ENCODE measurements around the gene CHCHD3.
A peak's percentile ranks its signal among the peaks of the same experiment; 100 is the strongest.

Gene CHCHD3

DNA sequence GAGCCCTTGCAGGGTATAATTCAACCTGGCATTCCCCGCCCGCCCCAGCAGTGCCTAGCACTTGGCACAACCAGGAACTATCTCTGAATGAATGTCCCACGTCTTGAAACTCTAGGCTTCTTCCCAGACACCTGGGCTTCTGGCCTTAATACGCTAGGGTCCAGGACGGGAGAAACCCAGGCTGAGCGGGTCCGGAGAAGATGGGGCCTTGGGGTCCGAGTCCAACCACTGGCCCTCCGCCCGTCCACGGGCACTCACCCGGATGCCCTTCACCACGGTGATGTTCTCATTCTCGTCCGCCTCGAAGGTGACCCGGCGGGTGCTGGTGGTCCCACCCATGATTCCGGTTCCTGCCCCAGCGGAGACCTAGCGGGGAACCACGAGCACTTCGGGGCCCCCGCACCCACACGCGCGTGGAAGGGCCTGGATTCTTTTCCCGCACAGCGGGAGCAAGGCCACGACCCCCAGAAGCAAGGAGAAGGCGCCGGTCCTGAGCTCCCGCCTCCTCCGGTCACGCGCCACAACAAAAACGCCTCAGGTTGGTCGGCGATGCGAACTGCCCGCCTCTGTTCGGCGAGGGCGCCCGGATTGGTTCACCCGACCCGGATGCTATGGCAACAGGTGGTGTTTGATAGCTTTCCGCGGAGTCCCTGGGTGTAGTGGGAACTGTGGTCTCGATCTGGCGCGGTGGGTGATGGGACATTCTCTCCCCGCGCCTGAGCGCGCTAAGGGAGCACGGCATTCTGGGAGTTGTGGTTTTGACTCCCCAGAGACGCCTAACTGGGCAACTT, at the start of gene CHCHD3:
Gene CHCHD3 (minus strand): TSS at position 492 of the 791 bp plus-strand sequence. CDS start 153 bp downstream, at position 339.
- DNase-seq (ENCODE audit: low spot score), result peak; percentile 97

DNA sequence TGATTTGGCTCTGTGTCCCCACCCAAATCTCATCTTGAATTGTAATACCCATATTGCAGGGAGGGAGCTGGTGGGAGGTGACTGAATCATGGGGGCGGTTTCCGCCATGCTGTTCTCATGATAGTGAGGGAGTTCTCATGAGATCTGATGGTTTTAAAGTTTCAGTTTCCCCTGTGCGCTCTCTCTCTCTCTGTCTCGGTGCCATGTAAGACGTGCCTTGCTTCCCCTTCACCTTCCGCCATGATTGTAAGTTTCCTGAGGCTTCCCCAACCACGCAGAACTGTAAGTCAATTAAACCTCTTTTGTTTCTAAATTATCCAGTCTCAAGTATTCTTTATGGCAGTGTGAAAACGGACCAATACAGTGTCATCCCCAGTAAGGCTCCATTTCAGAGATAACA, 48.3 kb upstream of the CHCHD3 start:
- no peak for DNase-seq (ENCODE audit: low spot score)

DNA sequence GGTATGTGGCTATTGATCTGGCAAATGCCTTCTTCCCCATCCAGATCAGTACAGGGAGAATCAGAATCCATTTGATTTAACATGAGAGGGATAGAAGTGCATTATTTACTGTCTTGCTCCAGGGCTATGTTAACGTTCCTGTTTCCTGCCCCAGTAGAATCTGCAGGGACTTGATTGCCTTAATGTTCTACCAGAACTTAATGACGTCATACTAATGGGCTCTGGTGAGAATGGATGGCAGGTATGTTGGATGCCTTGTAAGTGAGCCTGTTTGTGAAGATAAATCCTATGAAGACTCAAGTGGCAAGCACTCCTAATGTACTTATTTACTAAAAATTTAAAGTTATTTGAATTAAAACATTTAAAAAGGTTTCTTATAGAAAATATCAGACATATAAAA, 44.5 kb upstream of the CHCHD3 start:
- no peak for DNase-seq (ENCODE audit: low spot score)

DNA sequence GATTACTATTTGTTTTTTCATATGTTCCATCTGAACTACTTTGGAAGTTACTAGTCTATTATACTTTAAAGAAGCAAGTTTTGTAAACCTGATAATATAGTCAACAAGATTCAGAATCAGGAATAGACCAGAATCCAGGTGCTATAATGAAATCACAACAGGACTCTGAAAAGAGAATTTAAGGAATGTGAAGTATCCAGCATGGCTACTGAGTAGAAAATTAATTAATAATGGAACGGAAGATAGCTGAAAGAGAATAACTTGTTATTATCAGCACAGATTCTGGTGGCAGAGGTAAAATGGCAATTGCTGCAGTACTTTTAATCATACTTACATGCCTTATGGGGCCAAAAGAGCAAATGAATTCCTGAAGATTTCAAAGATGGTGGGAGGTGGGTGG, 43.1 kb upstream of the CHCHD3 start:
- DNase-seq (ENCODE audit: low spot score), result no peak

DNA sequence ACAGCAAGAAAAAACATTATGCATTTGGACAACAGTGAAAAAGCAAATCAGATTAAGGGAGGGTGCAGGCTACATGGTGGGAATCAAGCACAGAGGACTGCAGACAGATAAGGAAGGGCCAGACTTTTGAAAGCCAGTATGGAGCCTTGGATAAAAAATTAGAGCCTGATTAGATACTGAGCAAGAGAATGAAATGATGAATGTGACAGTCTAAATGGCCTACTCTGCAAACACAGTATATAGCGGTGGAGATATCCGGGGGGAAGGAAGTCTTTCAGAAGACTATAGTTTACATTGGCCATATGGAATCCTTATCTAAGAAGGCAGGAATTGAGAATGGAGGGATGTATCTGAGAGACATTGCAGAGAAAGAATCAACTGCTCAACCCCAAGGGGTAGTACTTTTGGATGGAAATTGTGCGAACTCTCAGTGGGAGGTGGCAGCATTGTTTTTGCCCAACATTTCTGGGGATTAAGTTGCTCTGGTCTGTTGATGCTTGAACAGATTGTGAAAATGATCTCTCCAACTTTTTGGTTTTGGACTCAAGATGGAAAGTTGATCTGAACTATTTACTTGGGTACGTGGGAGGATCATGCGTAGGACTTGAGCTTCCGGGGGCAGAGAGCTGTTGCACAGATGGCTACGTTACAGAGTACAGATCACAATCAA, 39.4 kb upstream of the CHCHD3 start:
- no peak for DNase-seq (ENCODE audit: low spot score)

DNA sequence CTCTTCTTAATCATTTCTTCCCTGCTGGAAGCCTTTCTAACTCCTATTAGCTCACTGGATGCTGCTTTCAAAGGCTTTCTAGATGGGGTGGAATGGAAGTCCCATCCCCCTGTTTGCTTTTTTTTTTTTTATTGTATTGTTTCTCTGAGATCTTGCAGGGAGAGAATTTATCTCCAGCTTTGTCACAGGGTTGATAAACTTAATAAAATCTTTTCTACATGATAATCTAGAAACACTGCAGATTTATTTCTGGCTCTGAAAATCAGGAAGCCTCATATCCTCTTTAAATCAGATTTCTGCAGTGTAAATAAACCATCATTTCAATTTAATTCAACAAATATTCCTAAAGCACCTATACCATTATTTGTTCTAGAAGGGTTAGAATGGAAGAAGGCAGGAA, 37.2 kb upstream of the CHCHD3 start:
- no peak for DNase-seq (ENCODE audit: low spot score)

DNA sequence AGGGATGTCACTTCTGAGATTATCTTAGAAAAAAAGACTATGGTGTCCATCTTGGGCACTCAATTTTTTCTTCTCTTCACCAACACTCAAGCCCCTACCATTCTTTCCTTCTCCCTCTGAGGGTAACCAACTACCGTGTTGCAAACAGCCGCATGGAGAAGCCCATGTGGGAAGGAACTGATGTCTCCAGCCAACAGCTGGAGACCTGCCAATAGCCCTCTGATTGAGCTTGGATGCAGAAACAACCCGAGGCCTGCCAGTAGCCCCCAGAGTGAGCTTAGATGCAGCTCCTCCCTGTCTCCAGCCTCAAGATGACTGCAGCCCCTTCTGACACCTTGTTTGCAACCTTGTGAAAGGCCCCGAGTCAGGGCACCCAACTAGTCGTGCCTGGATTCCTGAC, 36.4 kb upstream of the CHCHD3 start:
- DNase-seq (ENCODE audit: low spot score), result no peak

DNA sequence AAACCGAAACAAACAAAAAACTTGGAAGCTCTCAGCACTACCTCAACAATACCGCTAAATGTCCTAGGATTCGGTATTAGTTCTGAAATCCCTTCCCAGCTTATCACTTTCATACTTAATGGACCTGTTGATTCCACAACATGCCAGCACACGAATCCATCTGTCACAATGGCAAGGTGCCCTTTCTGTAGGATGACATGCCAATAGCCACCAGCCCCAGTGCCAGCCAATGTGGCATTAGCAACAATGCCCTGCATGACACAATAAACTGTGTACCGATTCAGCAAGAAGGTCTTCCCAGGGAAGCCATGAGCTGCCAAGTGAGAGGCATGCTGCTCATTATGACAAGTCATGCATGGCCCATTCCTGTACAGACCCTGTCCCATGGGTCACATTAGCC, 35.6 kb upstream of the CHCHD3 start:
- no peak for DNase-seq (ENCODE audit: low spot score)

DNA sequence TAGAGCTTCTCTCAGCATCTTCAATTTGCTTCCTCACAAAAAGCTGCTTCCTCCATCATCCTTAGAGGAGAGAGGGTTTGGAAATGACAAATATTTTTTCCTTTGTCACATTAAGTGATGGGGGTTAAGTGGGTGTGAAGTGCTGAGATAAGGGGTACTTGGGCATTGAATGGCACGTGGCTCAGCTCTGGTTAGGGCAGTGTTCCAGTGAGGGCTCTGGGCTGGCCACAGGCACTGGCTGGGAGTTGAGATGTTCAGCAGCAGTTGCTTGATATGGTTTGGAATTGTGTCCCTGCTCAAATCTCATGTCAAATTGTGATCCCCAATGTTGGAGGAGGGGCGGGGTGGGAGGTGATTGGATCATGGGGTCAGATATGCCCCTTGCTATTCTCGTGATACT, 33.7 kb upstream of the CHCHD3 start:
- DNase-seq (ENCODE audit: low spot score), result no peak

DNA sequence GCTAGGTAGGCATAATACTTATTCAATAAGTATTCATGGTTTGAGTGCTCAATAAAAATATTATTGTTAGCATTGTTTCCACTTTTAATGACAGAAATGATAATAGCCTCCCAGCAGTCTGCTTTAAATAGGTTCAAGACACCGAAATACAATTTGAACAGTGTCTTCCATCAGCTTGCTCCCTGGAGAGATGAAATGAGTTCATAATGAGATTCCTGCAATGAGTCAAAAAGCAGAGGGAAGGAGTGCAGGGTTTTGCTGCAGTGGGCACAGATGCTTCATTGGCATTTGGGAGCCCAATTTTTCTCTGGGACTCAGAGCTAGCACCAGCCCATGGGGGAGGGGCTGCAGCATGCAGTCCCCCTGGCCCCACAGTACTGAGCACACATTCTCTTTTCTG, 32.6 kb upstream of the CHCHD3 start:
- no peak for DNase-seq (ENCODE audit: low spot score)

DNA sequence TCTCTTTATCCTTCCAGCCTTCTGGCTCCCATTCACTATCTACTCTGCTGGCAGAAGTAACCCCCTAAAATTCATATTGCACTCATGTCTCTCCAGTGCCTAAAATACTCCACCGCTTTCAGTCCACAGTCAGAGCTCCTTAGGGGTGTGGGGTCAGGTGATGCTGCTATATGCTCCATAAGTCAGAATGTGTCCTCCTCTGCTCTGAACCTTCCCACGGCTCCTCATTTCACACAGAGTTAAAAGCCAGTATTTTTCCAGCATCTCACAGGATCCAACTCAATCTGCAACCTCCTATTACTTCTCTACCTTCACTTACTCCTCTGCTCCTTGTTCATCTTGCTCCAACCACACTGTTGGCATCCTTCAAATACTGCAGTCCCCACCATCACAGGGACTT, 31.1 kb upstream of the CHCHD3 start:
- no peak for DNase-seq (ENCODE audit: low spot score)

DNA sequence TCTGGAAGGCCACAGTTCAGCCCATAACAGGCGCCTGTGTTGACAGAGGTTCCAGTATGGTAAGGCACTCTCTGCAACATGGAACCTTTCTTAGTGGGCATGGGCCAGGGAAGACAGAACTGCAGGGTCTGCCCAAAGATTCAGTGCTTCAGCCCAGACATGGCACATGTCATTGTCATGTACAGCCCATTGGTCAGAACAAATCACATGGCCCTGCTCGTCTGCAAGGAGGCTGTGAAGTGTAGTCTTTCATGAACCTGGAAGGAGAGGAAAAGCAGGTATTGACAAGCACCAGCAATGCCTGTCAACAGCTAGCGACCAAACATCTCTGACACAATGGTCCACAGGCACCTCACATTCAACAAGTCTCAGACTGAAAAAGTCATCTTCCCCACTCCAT, 30.4 kb upstream of the CHCHD3 start:
- DNase-seq (ENCODE audit: low spot score), result no peak

DNA sequence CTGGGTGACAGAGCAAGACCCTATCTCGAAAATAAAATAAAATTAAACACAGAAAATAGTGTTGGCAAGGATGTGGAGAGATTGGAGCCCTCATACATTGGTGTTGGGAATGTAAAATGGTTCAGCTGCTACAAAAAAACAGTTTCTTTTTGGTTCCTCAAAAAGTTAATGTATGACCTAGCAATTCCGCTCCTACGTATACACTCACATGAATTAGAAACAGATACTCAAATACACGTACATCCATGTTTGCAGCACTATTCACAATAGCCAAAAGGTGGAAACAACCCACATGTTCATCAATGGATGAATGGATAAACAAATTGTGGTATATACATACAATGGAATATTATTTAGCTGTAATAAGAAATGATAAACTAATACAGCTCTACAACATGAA, 28.4 kb upstream of the CHCHD3 start:
- DNase-seq (ENCODE audit: low spot score), result no peak

DNA sequence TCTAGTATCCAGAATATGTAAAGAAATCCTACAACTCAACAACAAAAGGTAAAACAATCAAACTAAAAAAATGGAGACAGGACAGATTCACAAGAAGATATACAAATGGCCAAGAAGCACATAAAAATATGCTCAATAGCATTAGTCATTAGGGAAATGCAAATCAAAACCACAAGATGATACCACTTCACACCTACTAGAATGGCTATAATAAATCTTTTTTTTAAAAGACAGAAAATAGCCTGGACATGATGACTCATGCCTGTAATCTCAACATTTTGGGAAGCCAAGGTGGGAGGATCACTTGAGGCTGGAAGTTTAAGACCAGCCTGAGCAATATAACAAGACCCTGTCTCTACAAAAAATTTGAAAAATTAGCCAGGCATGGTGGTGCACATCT, 27.9 kb upstream of the CHCHD3 start:
- no peak for DNase-seq (ENCODE audit: low spot score)

DNA sequence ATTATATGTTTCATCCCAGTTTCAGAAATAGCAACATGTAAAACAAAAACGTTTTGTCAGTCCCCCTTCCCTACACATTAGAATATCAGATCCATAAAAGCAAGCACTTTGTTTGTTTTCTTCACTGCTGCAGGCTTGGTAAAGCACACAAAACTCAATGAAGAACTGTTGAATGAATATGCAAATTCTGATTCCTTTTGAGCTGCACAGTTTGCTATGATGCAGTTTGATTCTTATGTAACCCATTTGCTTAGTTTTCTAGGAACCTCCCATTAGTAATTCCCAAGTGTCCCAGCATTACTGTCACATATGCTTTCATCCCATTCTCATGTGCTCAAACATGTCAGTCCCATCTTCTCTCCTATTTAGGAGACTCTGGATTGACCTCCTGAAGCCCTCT, 26.1 kb upstream of the CHCHD3 start:
- no peak for DNase-seq (ENCODE audit: low spot score)

DNA sequence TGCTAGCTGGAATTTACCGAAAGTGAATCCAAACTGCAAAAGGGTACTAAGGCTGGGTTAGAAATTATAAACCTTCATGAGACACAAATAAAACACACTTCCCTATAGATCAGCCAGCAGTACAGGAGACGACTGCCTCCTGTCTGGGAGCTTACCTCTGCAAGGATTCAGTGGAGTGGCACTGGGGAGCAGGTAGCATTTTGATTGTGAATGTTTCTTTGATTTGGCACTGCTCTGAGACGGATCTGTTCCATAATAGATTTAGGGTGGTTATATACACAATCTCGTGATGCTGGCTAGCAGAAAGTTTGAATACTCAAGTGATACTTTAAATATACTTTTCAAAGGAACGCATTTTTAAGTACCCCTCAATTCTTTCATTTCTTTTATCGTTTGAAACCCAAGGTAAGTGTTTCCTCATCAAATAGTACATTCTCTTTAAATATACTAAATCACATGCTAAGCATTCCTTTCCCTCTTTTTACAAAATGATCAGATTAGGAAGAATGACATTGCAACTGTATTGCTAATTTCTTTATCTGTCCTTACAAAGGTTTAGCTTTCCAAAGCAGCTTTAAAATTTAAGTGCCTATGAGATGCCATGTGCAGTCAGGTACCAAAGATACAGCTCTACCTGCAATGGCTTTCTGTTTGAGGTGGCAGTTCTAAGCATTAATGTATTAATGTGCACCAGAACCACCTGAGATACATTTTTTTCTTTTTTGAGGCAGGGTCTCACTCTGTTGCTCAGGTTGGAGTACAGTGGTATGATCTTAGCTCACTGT, 20.6 kb upstream of the CHCHD3 start:
- DNase-seq (ENCODE audit: low spot score), result no peak

DNA sequence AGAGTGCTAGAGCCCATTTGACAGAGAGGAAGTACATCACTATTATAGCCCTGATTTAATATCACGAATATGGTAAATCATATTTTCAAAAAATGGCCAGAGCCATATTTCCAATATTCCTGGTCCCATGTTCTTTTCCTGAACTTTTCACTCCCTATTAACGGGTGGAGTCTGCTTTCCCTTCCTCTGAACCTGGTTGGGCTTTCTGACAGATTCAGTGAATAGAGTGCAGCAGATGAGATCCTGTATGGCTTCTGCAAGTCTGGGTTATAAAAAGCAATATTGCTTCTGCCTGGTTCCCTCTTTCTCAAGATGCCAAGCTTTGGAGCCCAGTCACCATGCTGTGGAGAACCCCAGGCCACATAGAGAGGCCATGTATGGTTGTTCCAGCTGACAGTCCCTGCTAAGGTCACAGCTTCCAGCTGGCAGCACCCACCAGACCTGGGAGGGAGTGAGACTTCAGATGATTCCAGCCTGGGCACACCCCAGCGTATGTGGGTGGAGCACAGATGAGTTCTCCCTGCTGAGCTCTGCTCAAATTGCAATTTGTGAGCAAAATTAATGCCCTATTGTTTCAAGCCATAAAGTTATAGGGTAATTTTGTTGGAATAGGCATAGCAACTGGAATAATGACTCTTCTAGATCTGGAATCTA, 17.9 kb upstream of the CHCHD3 start:
- no peak for DNase-seq (ENCODE audit: low spot score)

DNA sequence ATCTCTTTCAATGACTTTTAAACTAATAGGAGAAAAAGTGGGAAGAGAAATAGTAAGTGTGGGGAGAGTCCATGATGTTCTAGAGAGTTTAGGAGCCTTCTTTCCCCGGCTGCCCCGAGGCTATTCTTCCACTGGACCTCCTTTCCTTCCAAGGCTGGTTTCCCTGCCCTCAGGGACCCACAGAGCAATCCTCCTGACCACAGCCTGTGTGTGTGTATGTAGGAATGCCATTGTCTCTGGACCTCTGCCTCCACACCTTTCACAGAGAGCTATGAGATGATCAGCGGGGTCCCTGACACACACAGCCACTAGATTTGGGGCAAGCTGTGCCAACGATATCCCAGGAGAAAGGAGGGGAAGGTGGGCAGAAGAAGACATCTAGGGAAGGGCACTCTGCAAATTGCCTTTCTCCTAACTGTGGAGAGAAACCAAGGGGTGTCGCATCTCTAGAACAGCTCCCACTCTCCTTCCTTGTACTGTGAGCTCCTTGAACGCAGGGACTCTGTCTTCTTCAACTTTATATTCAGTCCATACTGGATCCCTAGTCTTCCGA, 13.3 kb upstream of the CHCHD3 start:
- no peak for DNase-seq (ENCODE audit: low spot score)

DNA sequence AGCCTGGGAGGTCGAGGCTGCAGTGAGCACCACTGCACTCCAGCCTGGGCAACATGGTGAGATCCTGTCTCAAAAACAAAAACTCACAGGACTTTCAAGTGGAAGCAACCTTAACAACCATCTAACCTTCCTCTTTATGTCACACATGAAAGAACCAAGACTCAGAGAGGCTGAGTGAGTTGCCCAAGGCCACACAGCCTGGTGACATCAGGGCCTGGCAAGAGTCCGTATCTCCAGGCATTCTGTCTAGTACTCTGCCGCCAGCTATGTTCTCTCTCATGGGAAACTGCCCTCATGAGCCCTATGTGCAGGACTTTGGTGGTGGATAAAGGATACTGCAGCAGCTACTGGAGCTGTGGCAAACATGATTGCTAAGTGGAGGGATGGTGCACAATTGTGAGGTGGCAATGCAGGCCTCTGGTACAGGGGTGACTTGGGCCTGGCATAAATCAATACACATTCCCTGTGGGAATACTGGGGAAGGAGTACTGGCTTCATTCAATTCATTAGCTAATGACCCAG, 10.1 kb upstream of the CHCHD3 start:
- no peak for DNase-seq (ENCODE audit: low spot score)

DNA sequence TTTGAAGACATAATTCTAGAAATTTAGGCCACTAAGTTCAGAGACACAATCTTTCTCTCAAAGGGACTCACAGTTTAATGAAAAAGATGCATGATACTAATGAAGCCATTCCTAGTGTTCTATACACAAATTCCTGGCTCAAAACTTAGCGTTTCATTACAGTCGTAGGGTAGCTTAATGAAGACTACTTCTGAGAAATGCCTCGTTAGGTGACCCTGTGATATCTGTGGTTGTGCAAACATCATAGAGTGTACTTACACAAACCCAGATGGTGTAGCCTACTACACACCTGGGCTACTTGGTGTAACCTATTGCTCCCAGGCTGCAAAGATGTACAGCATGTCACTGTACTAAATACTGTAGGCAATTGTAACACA, 488 bp upstream of the CHCHD3 start:
- no peak for DNase-seq (ENCODE audit: low spot score)

DNA sequence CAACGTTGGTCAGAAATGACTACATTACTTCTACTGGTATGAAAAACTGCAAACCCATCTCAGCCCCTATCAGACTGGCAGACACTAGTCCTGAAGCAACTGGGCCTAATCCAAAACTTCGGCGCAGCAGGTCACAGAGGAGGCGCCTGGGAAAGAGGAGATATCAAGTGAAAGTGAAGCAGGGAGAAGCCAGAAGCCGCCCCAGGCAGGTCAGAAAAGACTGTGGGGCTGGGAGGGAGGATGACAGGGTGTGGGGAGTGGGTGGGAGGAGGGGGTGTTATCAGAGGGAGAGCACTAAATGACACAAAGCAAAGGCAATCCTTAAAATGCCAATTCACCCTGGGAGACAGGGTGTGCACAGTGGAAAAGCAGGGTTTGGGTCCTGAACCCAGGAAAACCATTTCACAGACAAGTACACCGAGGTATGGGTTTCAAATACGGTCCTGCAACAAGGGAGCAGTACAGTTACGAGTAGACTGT, 731 bp downstream of the CHCHD3 start:
- DNase-seq (ENCODE audit: low spot score), result no peak

DNA sequence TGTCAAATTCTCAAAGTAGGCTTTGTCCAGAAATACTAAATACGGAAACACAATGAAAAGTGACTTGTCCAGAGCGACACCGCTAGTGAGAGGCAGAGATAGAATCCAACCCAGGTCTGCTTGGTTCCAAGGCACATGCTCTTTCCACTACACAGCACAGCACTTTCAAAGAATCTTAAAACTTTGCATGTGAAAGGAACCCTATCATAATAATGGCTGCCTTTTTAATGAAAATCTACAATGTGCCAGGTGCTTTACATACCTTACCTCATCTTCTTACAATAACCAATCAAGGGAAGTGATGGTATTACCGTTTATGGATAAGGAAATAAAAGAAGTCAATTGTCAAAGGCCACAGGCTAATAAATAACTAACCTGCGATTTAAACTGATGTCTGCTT, 2.6 kb downstream of the CHCHD3 start:
- no peak for DNase-seq (ENCODE audit: low spot score)
